ENCODE measurements around the gene PDIK1L. TPM values are rescaled to one million over a fixed set of nuclear protein-coding genes. Genes with fewer than 3 reads are reported as not detected.

The PDIK1L gene
- total and polyA plus RNA-seq, 2 donors (not counting 3 experiments of a cell fraction or from before 2014, with no cell fraction given) = 1.6 to 5.6 TPM

- no peak within 1 kb of the TSS for H3K4me2 ChIP-seq (ENCODE audit: insufficient read depth, low read length)
- no peaks in the 10 kb centered on the region for H3K36me3 ChIP-seq (ENCODE audit: control insufficient read depth in 2 of 2, extremely low read depth in 1 of 2, insufficient read depth in 2 of 2, low read length in 2 of 2)
- H3K9ac ChIP-seq (replicated peaks; ENCODE audit: extremely low read depth, insufficient read depth, low read length) = no peak within 1 kb of the TSS
- no peak within 1 kb of the TSS for H3K27ac ChIP-seq (ENCODE audit: insufficient read depth, low read depth, low read length)
- no peaks in the 10 kb centered on the region for H3K4me1 ChIP-seq (ENCODE audit: control insufficient read depth, extremely low read depth, insufficient read depth, low read length)
- CTCF ChIA-PET = interaction anchor here (0.9 to 2.2 kb wide), 2 partner anchors 10 to 78 kb away, joined by 3 to 8 read pairs; no protein-coding TSS in a partner anchor
- FAIRE-seq (no peak), DNase-seq (ENCODE audit: low read depth, low spot score) (no peak)
- H2AFZ ChIP-seq (ENCODE audit: low read depth, low read length) = no peak within 1 kb of the TSS
- H3K79me2 ChIP-seq (ENCODE audit: control insufficient read depth, insufficient read depth, low read length) = no peaks in the 10 kb centered on the region
- no peaks in the 10 kb centered on the region for H4K20me1 ChIP-seq (replicated peaks; ENCODE audit: control insufficient read depth, extremely low read depth, insufficient read depth, low read length)
- no peaks in the 10 kb centered on the region for H3K9me1 ChIP-seq (replicated peaks; ENCODE audit: control insufficient read depth, extremely low read depth, insufficient read depth, low read length)
- no peaks in the 10 kb centered on the region for H3K9me3 ChIP-seq (replicated peaks; ENCODE audit: control insufficient read depth, insufficient read depth, low read length)
- H3K4me3 ChIP-seq (replicated peaks in 1 of 3; ENCODE audit: insufficient read depth in 1 of 3, low read depth in 1 of 3, low read length in 3 of 3) = no peak within 1 kb of the TSS
- BruUV-seq (replicated peaks) = no TSS peak
- H3K27me3 ChIP-seq (ENCODE audit: control insufficient read depth in 2 of 2, insufficient read depth in 2 of 2, low read length in 2 of 2) = peaks cover 2 to 7% of the 10 kb centered on the region in 2 experiments
- TF ChIP-seq EZH2 (IDR thresholded peaks at IDR 0.05; ENCODE audit: borderline replicate concordance, low read depth, low read length, severe bottlenecking) (no peak), CTCF (IDR thresholded peaks at IDR 0.05; ENCODE audit: extremely low read depth in 1 of 2, insufficient read depth in 1 of 2, low read depth in 1 of 2, low read length in 2 of 2) (no peak), POLR2A (IDR thresholded peaks at IDR 0.05; ENCODE audit: low read depth, low read length) (no peak), MYC (IDR thresholded peaks at IDR 0.05; ENCODE audit: low read depth, low read length) (no peak)
- dilution Hi-C loops (cut with MboI; ENCODE audit: extremely low pct_ligation_motif_present, low sequenced_read_pairs) (no loop called here), intact Hi-C loops (cut with micrococcal nuclease) (no loop called here)
- POLR2A ChIA-PET = no interaction called here
Measured at GRCh38 chr1:26067432-26067911, 44.2 kb upstream of the PDIK1L start, which contains the start of gene TRIM63. Gene TRIM63 (minus strand): TSS chr1:26067630. CDS start chr1:26067494, 136 bp downstream.

- Histone ChIP-seq H3K9me1 (replicated peaks; ENCODE audit: control insufficient read depth, extremely low read depth, insufficient read depth, low read length) (no peaks in the 10 kb centered on the region), H3K4me2 (ENCODE audit: insufficient read depth, low read length) (no peak overlapping the region), H3K4me3 (replicated peaks in 1 of 3; ENCODE audit: insufficient read depth in 1 of 3, low read depth in 1 of 3, low read length in 3 of 3) (no peak overlapping the region), H3K9ac (replicated peaks; ENCODE audit: extremely low read depth, insufficient read depth, low read length) (no peak overlapping the region), H2AFZ (ENCODE audit: low read depth, low read length) (no peak overlapping the region), H3K4me1 (ENCODE audit: control insufficient read depth, extremely low read depth, insufficient read depth, low read length) (no peaks in the 10 kb centered on the region), H3K79me2 (ENCODE audit: control insufficient read depth, insufficient read depth, low read length) (no peaks in the 10 kb centered on the region), H3K27ac (ENCODE audit: insufficient read depth, low read depth, low read length) (no peak overlapping the region), H3K36me3 (ENCODE audit: control insufficient read depth in 2 of 2, extremely low read depth in 1 of 2, insufficient read depth in 2 of 2, low read length in 2 of 2) (no peaks in the 10 kb centered on the region), H4K20me1 (replicated peaks; ENCODE audit: control insufficient read depth, extremely low read depth, insufficient read depth, low read length) (no peaks in the 10 kb centered on the region), H3K27me3 (ENCODE audit: control insufficient read depth in 2 of 2, insufficient read depth in 2 of 2, low read length in 2 of 2) (peaks cover 0 to 4% of the 10 kb centered on the region in 2 experiments), H3K9me3 (replicated peaks; ENCODE audit: control insufficient read depth, insufficient read depth, low read length) (no peaks in the 10 kb centered on the region)
- ChIA-PET CTCF (interaction anchor here (1.1 to 1.5 kb wide), 2 partner anchors 10 to 33 kb away, joined by 3 to 5 read pairs; no protein-coding TSS in a partner anchor), POLR2A (no interaction called here)
- intact Hi-C loops (cut with micrococcal nuclease) (no loop called here), dilution Hi-C loops (cut with MboI; ENCODE audit: extremely low pct_ligation_motif_present, low sequenced_read_pairs) (no loop called here)
- TF ChIP-seq JUN (IDR thresholded peaks at IDR 0.05; ENCODE audit: borderline replicate concordance, insufficient read depth, insufficient read length, low read depth) (no peak), POLR2AphosphoS5 (IDR thresholded peaks at IDR 0.05; ENCODE audit: insufficient read depth, low read depth, low read length) (no peak), CTCF (IDR thresholded peaks at IDR 0.05; ENCODE audit: extremely low read depth in 1 of 2, insufficient read depth in 1 of 2, low read depth in 1 of 2, low read length in 2 of 2) (no peak), FOS (IDR thresholded peaks at IDR 0.05; ENCODE audit: borderline replicate concordance, insufficient read depth, low read length) (no peak), MYC (IDR thresholded peaks at IDR 0.05; ENCODE audit: low read depth, low read length) (no peak)
- FAIRE-seq (no peak), DNase-seq (ENCODE audit: low read depth, low spot score) (no peak)
- BruUV-seq (replicated peaks) = no TSS peak
Measured at GRCh38 chr1:26069941-26070295, 41.7 kb upstream of the PDIK1L start.
